HG03175 (cell line): ENCODE results near the gene PADI2.
A peak's percentile ranks its signal among the peaks of the same experiment; 100 is the strongest.

Source experiments
- ATAC-seq: cut with Tn5 transposase; IDR thresholded peaks from one replicate; pipeline ENCODE4 v1.9.1; 2021; ENCODE audit warnings: mild to moderate bottlenecking, moderate library complexity; ENCODE audit not compliant: unreplicated experiment

Gene PADI2

GRCh38 chr1:17116643-17117042, 2.6 kb downstream of the PADI2 start:
- ATAC-seq: no peak

GRCh38 chr1:17113963-17114362, 5.3 kb downstream of the PADI2 start:
- no peak for ATAC-seq

GRCh38 chr1:17112496-17113236, 6.6 kb downstream of the PADI2 start:
- ATAC-seq: no peak

- ATAC-seq: no peak
Measured at GRCh38 chr1:17112076-17112475, 7.2 kb downstream of the PADI2 start.

GRCh38 chr1:17110555-17110926, 8.7 kb downstream of the PADI2 start:
- no peak for ATAC-seq

GRCh38 chr1:17109892-17110554, 9.2 kb downstream of the PADI2 start:
- ATAC-seq: no peak

GRCh38 chr1:17108786-17109185, 10.5 kb downstream of the PADI2 start:
- no peak for ATAC-seq

GRCh38 chr1:17108360-17108759, 10.9 kb downstream of the PADI2 start:
- no peak for ATAC-seq

GRCh38 chr1:17104782-17105181, 14.5 kb downstream of the PADI2 start:
- ATAC-seq: no peak

GRCh38 chr1:17102232-17102631, 17.0 kb downstream of the PADI2 start:
- no peak for ATAC-seq

GRCh38 chr1:17101261-17101660, 18.0 kb downstream of the PADI2 start:
- ATAC-seq: no peak

- peak; percentile 68 for ATAC-seq
Measured at GRCh38 chr1:17099616-17100340, 19.5 kb downstream of the PADI2 start.

GRCh38 chr1:17098446-17099317, 20.6 kb downstream of the PADI2 start:
- ATAC-seq: no peak

GRCh38 chr1:17097787-17098186, 21.5 kb downstream of the PADI2 start:
- no peak for ATAC-seq

GRCh38 chr1:17097147-17097546, 22.1 kb downstream of the PADI2 start:
- ATAC-seq: no peak

GRCh38 chr1:17096584-17096983, 22.7 kb downstream of the PADI2 start:
- ATAC-seq: no peak

- no peak for ATAC-seq
Measured at GRCh38 chr1:17095141-17095540, 24.1 kb downstream of the PADI2 start.

- peak; percentile 70 for ATAC-seq
Measured at GRCh38 chr1:17094664-17095063, 24.6 kb downstream of the PADI2 start.

GRCh38 chr1:17093822-17094393, 25.3 kb downstream of the PADI2 start:
- no peak for ATAC-seq

- ATAC-seq: no peak
Measured at GRCh38 chr1:17091252-17091651, 28.0 kb downstream of the PADI2 start.

GRCh38 chr1:17089506-17089905, 29.7 kb downstream of the PADI2 start:
- ATAC-seq: no peak
